ENCODE measurements around the gene PDPN. TPM values are rescaled to one million over a fixed set of nuclear protein-coding genes. Genes with fewer than 3 reads are reported as not detected.

PDPN gene
- total RNA-seq, 2 donors from 2014 or later, result 7.5 to 9.9 TPM

GRCh38 chr1:13546791-13547190 is 36.8 kb upstream of the PDPN start:
- Histone ChIP-seq H3K27me3 (no peaks in the 10 kb centered on the region), H3K4me3 (no peak overlapping the region), H3K9me3 (no peaks in the 10 kb centered on the region), H3K36me3 (replicated peaks in 1 of 2; ENCODE audit: insufficient read depth in 1 of 2, low read depth in 2 of 2) (no peaks in the 10 kb centered on the region), H3K27ac (no peak overlapping the region), H3K4me1 (peaks cover 11% of the 10 kb centered on the region)
- no peak for DNase-seq
- intact Hi-C loops (cut with DNase I), result no loop called here
- WGBS, 2 donors, result 32% methylated on average over 3 of the region's 3 CpGs; no CpG with 5 or more reads in 1 of the 2 donors
- no peak for ATAC-seq
- TF ChIP-seq, protein P1, sequence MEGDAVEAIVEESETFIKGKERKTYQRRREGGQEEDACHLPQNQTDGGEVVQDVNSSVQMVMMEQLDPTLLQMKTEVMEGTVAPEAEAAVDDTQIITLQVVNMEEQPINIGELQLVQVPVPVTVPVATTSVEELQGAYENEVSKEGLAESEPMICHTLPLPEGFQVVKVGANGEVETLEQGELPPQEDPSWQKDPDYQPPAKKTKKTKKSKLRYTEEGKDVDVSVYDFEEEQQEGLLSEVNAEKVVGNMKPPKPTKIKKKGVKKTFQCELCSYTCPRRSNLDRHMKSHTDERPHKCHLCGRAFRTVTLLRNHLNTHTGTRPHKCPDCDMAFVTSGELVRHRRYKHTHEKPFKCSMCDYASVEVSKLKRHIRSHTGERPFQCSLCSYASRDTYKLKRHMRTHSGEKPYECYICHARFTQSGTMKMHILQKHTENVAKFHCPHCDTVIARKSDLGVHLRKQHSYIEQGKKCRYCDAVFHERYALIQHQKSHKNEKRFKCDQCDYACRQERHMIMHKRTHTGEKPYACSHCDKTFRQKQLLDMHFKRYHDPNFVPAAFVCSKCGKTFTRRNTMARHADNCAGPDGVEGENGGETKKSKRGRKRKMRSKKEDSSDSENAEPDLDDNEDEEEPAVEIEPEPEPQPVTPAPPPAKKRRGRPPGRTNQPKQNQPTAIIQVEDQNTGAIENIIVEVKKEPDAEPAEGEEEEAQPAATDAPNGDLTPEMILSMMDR (IDR thresholded peaks at IDR 0.05), result no peak
- no peak for TF ChIP-seq POLR2A (IDR thresholded peaks at IDR 0.05)

GRCh38 chr1:13548281-13548680 is 35.4 kb upstream of the PDPN start:
- WGBS, 2 donors, result 78 to 84% methylated on average over 6 of the region's 6 CpGs
- intact Hi-C loops (cut with DNase I), result no loop called here
- H3K36me3 ChIP-seq (replicated peaks in 1 of 2; ENCODE audit: insufficient read depth in 1 of 2, low read depth in 2 of 2), result no peaks in the 10 kb centered on the region
- H3K9me3 ChIP-seq, result no peaks in the 10 kb centered on the region
- no peak overlapping the region for H3K4me3 ChIP-seq
- peaks cover 11% of the 10 kb centered on the region for H3K4me1 ChIP-seq
- no peak overlapping the region for H3K27ac ChIP-seq
- ATAC-seq (no peak), DNase-seq (no peak)
- H3K27me3 ChIP-seq, result no peaks in the 10 kb centered on the region
- TF ChIP-seq POLR2A (IDR thresholded peaks at IDR 0.05), result no peak
- TF ChIP-seq, protein P1 (IDR thresholded peaks at IDR 0.05), result no peak

GRCh38 chr1:13549021-13549420 is 34.6 kb upstream of the PDPN start:
- Histone ChIP-seq H3K4me1 (peaks cover 3% of the 10 kb centered on the region), H3K9me3 (no peaks in the 10 kb centered on the region), H3K36me3 (replicated peaks in 1 of 2; ENCODE audit: insufficient read depth in 1 of 2, low read depth in 2 of 2) (no peaks in the 10 kb centered on the region), H3K27me3 (no peaks in the 10 kb centered on the region), H3K27ac (no peak overlapping the region), H3K4me3 (no peak overlapping the region)
- TF ChIP-seq, protein P1 (IDR thresholded peaks at IDR 0.05), result no peak
- TF ChIP-seq POLR2A (IDR thresholded peaks at IDR 0.05), result no peak
- 67 to 72% methylated on average over 6 of the region's 6 CpGs for WGBS, 2 donors
- DNase-seq, result no peak
- no peak for ATAC-seq
- intact Hi-C loops (cut with DNase I), result no loop called here

GRCh38 chr1:13549521-13549920 is 34.1 kb upstream of the PDPN start:
- WGBS, 2 donors, result 36 to 44% methylated on average over 3 of the region's 3 CpGs
- no peak overlapping the region for H3K27ac ChIP-seq
- DNase-seq (no peak), ATAC-seq (no peak)
- no peaks in the 10 kb centered on the region for H3K4me1 ChIP-seq
- H3K9me3 ChIP-seq, result no peaks in the 10 kb centered on the region
- no peak overlapping the region for H3K4me3 ChIP-seq
- intact Hi-C loops (cut with DNase I), result no loop called here
- H3K27me3 ChIP-seq, result no peaks in the 10 kb centered on the region
- no peaks in the 10 kb centered on the region for H3K36me3 ChIP-seq (replicated peaks in 1 of 2; ENCODE audit: insufficient read depth in 1 of 2, low read depth in 2 of 2)
- no peak for TF ChIP-seq POLR2A (IDR thresholded peaks at IDR 0.05)
- TF ChIP-seq, protein P1 (IDR thresholded peaks at IDR 0.05), result no peak

GRCh38 chr1:13550663-13551062 is 33.0 kb upstream of the PDPN start:
- WGBS, 2 donors, result 65 to 72% methylated on average over 4 of the region's 4 CpGs
- Histone ChIP-seq H3K9me3 (no peaks in the 10 kb centered on the region), H3K27ac (no peak overlapping the region), H3K4me1 (no peaks in the 10 kb centered on the region), H3K27me3 (no peaks in the 10 kb centered on the region), H3K36me3 (replicated peaks in 1 of 2; ENCODE audit: insufficient read depth in 1 of 2, low read depth in 2 of 2) (no peaks in the 10 kb centered on the region), H3K4me3 (no peak overlapping the region)
- no peak for TF ChIP-seq POLR2A (IDR thresholded peaks at IDR 0.05)
- TF ChIP-seq, protein P1 (IDR thresholded peaks at IDR 0.05), result no peak
- intact Hi-C loops (cut with DNase I), result no loop called here
- DNase-seq (no peak), ATAC-seq (no peak)

All from body of pancreas (tissue), 4 donors.